SU-DHL-6 (cell line): ENCODE results near the gene ABCA4.

Experiments
- H2AFZ ChIP-seq: fragments of 200-600 bp; sonication (generic); 2 replicates; pipeline ENCODE4 v1.6.1; 2014; ENCODE audit warnings: low read depth, mild to moderate bottlenecking, moderate library complexity, mixed read lengths, antibody characterized with exemption, low read length; ENCODE audit not compliant: severe bottlenecking
- H3F3A ChIP-seq: fragments of 200-600 bp; shearing (Covaris generic); 2 replicates; pipeline ENCODE4 v1.6.0; 2016; ENCODE audit warnings: antibody characterized with exemption, mild to moderate bottlenecking; ENCODE audit not compliant: insufficient read depth
- H3K27ac ChIP-seq: fragments of 200-600 bp; sonication (generic); 2 replicates; pipeline ENCODE4 v1.5.1; 2016; ENCODE audit warnings: low read depth, mild to moderate bottlenecking, low read length, moderate library complexity, mixed read lengths
- H3K27me3 ChIP-seq: fragments of 200-600 bp; sonication (generic), shearing (Covaris generic); 2 replicates; pipeline ENCODE4 v1.6.0; 2014; ENCODE audit warnings: mild to moderate bottlenecking, low read length
- H3K36me3 ChIP-seq: fragments of 200-600 bp; sonication (generic); 2 replicates; pipeline ENCODE4 v1.6.1; 2014; ENCODE audit warnings: mild to moderate bottlenecking, low read length, mixed read lengths
- H3K4me2 ChIP-seq: fragments of 300-600, 200-600 bp; shearing (Covaris generic), sonication (generic); 2 replicates; pipeline ENCODE4 v1.6.0; 2014; ENCODE audit warnings: low read length, low read depth, mild to moderate bottlenecking; ENCODE audit not compliant: poor library complexity, severe bottlenecking
- H3K4me3 ChIP-seq: fragments of 200-600 bp; sonication (generic); 2 replicates; pipeline ENCODE4 v1.5.1; 2014; ENCODE audit warnings: antibody characterized with exemption, low read length, mild to moderate bottlenecking, mixed read lengths; ENCODE audit not compliant: insufficient read depth, poor library complexity, severe bottlenecking
- H3K79me2 ChIP-seq: fragments of 200-600 bp; sonication (generic); 2 replicates; pipeline ENCODE4 v1.6.1; 2014; ENCODE audit warnings: mild to moderate bottlenecking, low read length, moderate library complexity; ENCODE audit not compliant: insufficient read depth
- H3K9ac ChIP-seq: fragments of 200-600 bp; sonication (generic); 2 replicates; pipeline ENCODE4 v1.7.0; 2014; ENCODE audit warnings: mild to moderate bottlenecking, low read length
- H3K9me2 ChIP-seq: fragments of 200-600 bp; sonication (generic); replicated peaks from 2 replicates; pipeline ENCODE4 v1.6.1; 2014; ENCODE audit warnings: low read length; ENCODE audit not compliant: insufficient read depth
- H3K9me3 ChIP-seq: fragments of 200-600 bp; sonication (generic); 2 replicates; pipeline ENCODE4 v1.6.1; 2014; ENCODE audit warnings: low read length, mixed read lengths; ENCODE audit not compliant: insufficient read depth
- H4K20me1 ChIP-seq: fragments of 200-600 bp; sonication (generic); 2 replicates; pipeline ENCODE4 v1.6.1; 2014; ENCODE audit warnings: low read depth, mild to moderate bottlenecking, antibody characterized with exemption, low read length, moderate library complexity, mixed read lengths
- CTCF ChIP-seq: fragments of 200-600 bp; sonication (generic); IDR thresholded peaks from one replicate; pipeline ENCODE4 v1.5.1; 2017; ENCODE audit warnings: antibody characterized with exemption, mild to moderate bottlenecking, low read length, moderate library complexity; ENCODE audit not compliant: insufficient read depth, poor library complexity, severe bottlenecking
- EZH2phosphoT487 ChIP-seq: fragments of 200-600 bp; sonication (generic), shearing (Covaris generic); conservative IDR thresholded peaks from 2 replicates; pipeline ENCODE4 v1.6.1; 2018; ENCODE audit warnings: mild to moderate bottlenecking, antibody characterized with exemption, low read length, moderate library complexity, mixed read lengths

ABCA4 gene

GRCh38 chr1:94039514-94039870 is 81.5 kb downstream of the ABCA4 start:
- TF ChIP-seq EZH2phosphoT487 (no peak), CTCF (peak; percentile 95)
- H3F3A ChIP-seq: no peaks in the 10 kb centered on the region
- H3K9ac ChIP-seq: no peak overlapping the region
- no peaks in the 10 kb centered on the region for H3K36me3 ChIP-seq
- H3K9me3 ChIP-seq: no peaks in the 10 kb centered on the region
- no peak overlapping the region for H2AFZ ChIP-seq
- no peak overlapping the region for H3K4me3 ChIP-seq
- H3K27ac ChIP-seq: no peak overlapping the region
- no peaks in the 10 kb centered on the region for H3K79me2 ChIP-seq
- H3K9me2 ChIP-seq: no peaks in the 10 kb centered on the region
- no peaks in the 10 kb centered on the region for H4K20me1 ChIP-seq
- H3K27me3 ChIP-seq: no peaks in the 10 kb centered on the region
- no peak overlapping the region for H3K4me2 ChIP-seq

GRCh38 chr1:94038511-94038910 is 82.4 kb downstream of the ABCA4 start:
- no peak overlapping the region for H3K27ac ChIP-seq
- no peaks in the 10 kb centered on the region for H3K36me3 ChIP-seq
- H4K20me1 ChIP-seq: no peaks in the 10 kb centered on the region
- H3K4me2 ChIP-seq: no peak overlapping the region
- H3K9me3 ChIP-seq: no peaks in the 10 kb centered on the region
- no peak for TF ChIP-seq EZH2phosphoT487
- no peak for TF ChIP-seq CTCF
- H2AFZ ChIP-seq: no peak overlapping the region
- no peaks in the 10 kb centered on the region for H3K9me2 ChIP-seq
- H3F3A ChIP-seq: no peaks in the 10 kb centered on the region
- no peaks in the 10 kb centered on the region for H3K27me3 ChIP-seq
- H3K79me2 ChIP-seq: no peaks in the 10 kb centered on the region
- H3K9ac ChIP-seq: no peak overlapping the region
- no peak overlapping the region for H3K4me3 ChIP-seq

GRCh38 chr1:94037392-94038229 is 83.3 kb downstream of the ABCA4 start:
- no peak overlapping the region for H3K4me2 ChIP-seq
- H4K20me1 ChIP-seq: no peaks in the 10 kb centered on the region
- no peaks in the 10 kb centered on the region for H3F3A ChIP-seq
- H3K27me3 ChIP-seq: no peaks in the 10 kb centered on the region
- TF ChIP-seq EZH2phosphoT487: no peak
- no peak overlapping the region for H3K27ac ChIP-seq
- no peaks in the 10 kb centered on the region for H3K9me2 ChIP-seq
- no peak overlapping the region for H2AFZ ChIP-seq
- H3K36me3 ChIP-seq: no peaks in the 10 kb centered on the region
- H3K79me2 ChIP-seq: no peaks in the 10 kb centered on the region
- H3K9ac ChIP-seq: no peak overlapping the region
- H3K9me3 ChIP-seq: no peaks in the 10 kb centered on the region
- no peak overlapping the region for H3K4me3 ChIP-seq

- no peak overlapping the region for H3K4me2 ChIP-seq
- no peak overlapping the region for H3K9ac ChIP-seq
- no peaks in the 10 kb centered on the region for H3K27me3 ChIP-seq
Observed at GRCh38 chr1:94036730-94037129, 84.2 kb downstream of the ABCA4 start.

More at GRCh38 chr1:94036730-94037129, 84.2 kb downstream of the ABCA4 start:
- Histone ChIP-seq H3F3A (no peaks in the 10 kb centered on the region), H3K36me3 (no peaks in the 10 kb centered on the region), H4K20me1 (no peaks in the 10 kb centered on the region), H3K27ac (no peak overlapping the region), H2AFZ (no peak overlapping the region), H3K4me3 (no peak overlapping the region), H3K9me3 (no peaks in the 10 kb centered on the region), H3K79me2 (no peaks in the 10 kb centered on the region), H3K9me2 (no peaks in the 10 kb centered on the region)
- TF ChIP-seq CTCF (no peak), EZH2phosphoT487 (no peak)
